K562 (cell line): Measurements from ENCODE around the gene TMPRSS9. TPM values are rescaled to one million over a fixed set of nuclear protein-coding genes. Genes with fewer than 3 reads are reported as not detected.

Experiments used
- ATAC-seq: fragments of 200-7000 bp; cut with Tn5 transposase; 3 replicates; pipeline ENCODE4 v1.9.1; 2020; ENCODE audit warnings: moderate library complexity
- BruUV-seq: library from RNA; stranded (reverse); fragments of 400-500 nt; replicated peaks from 2 replicates; lab custom pipeline; 2021; lab: Mats Ljungman, UMichigan
- CTCF ChIA-PET: fragments of 300-600 bp; formaldehyde crosslinking; extraction: SDS; loops from one replicate; lab custom pipeline; 2021; ENCODE audit warnings: low intra/inter-chr PET ratio; lab: Yijun Ruan, JAX
- POLR2A ChIA-PET: fragments of 300-600, 350-650 bp; sonication (Branson Sonifier 250); formaldehyde crosslinking; extraction: SDS; loops from one replicate; lab custom pipeline; 2021; ENCODE audit warnings: antibody characterized with exemption, inconsistent platforms; lab: Yijun Ruan, JAX
- DNase-seq, 4 experiments: peaks; one replicate each; pipeline versions ENCODE4 v3.0.0 to v3.0.0-alpha.2; 2011 to 2018; ENCODE audit warnings: low spot score in 3 of 4, mixed read lengths in 3 of 4; ENCODE audit errors: extremely low read depth in 1 of 4
- FAIRE-seq: peaks from 2 replicates; lab custom pipeline; 2011; peaks lifted over from hg19 to GRCh38; lab: Jason Lieb, UNC
- H2AFZ ChIP-seq: 2 replicates; pipeline ENCODE4 v1.6.0; 2011; ENCODE audit warnings: low read depth, low read length, control low read depth, inconsistent platforms
- H3K27ac ChIP-seq: fragments of 200-600 bp; 3 replicates; pipeline ENCODE4 v1.8.0; 2011; ENCODE audit warnings: low read depth, mild to moderate bottlenecking, control low read depth, inconsistent platforms, low read length, moderate library complexity, mixed read lengths; ENCODE audit errors: extremely low read depth
- H3K27me3 ChIP-seq, 2 experiments: fragments of 300-600 bp in 1 of 2; 2 replicates in 1 of 2; 3 replicates in 1 of 2; pipeline versions ENCODE4 v1.6.0 to v1.8.0; 2011; ENCODE audit warnings: inconsistent platforms in 2 of 2, low read length in 2 of 2, mild to moderate bottlenecking in 1 of 2, mixed read lengths in 1 of 2, moderate library complexity in 1 of 2; ENCODE audit not compliant: control insufficient read depth in 2 of 2, insufficient read depth in 2 of 2
- H3K36me3 ChIP-seq: fragments of 300-600 bp; 3 replicates; pipeline ENCODE4 v1.8.0; 2011; ENCODE audit warnings: mild to moderate bottlenecking, low read length, inconsistent platforms; ENCODE audit not compliant: control insufficient read depth, insufficient read depth
- H3K4me1 ChIP-seq, 2 experiments: fragments of 200-600 bp in 1 of 2; replicated peaks in 1 of 2; 2 replicates in 1 of 2; 3 replicates in 1 of 2; pipeline versions ENCODE4 v1.5.1 to v1.8.0; 2011; ENCODE audit warnings: inconsistent platforms in 2 of 2, low read length in 2 of 2, mild to moderate bottlenecking in 1 of 2, mixed read lengths in 1 of 2, moderate library complexity in 1 of 2; ENCODE audit not compliant: control insufficient read depth in 2 of 2, insufficient read depth in 2 of 2
- H3K4me2 ChIP-seq: 2 replicates; pipeline ENCODE4 v1.6.1; 2011; ENCODE audit warnings: low read length, control low read depth, inconsistent platforms, mixed read lengths; ENCODE audit not compliant: insufficient read depth
- H3K4me3 ChIP-seq: fragments of 200-600 bp; sonication (generic), shearing (Covaris generic); 2 replicates; pipeline ENCODE4 v1.5.1; 2016; ENCODE audit warnings: control low read depth, inconsistent platforms
- H3K79me2 ChIP-seq: fragments of 200-600 bp; 3 replicates; pipeline ENCODE4 v1.8.0; 2011; ENCODE audit warnings: low read length, inconsistent platforms; ENCODE audit not compliant: control insufficient read depth, insufficient read depth
- H3K9ac ChIP-seq, 2 experiments: 2 replicates each; pipeline versions ENCODE4 v1.6.0 to v1.6.1; 2011; ENCODE audit warnings: low read depth in 2 of 2, low read length in 2 of 2, control low read depth in 1 of 2, inconsistent platforms in 1 of 2, mild to moderate bottlenecking in 1 of 2, mixed read lengths in 1 of 2; ENCODE audit not compliant: insufficient read depth in 1 of 2
- H3K9me1 ChIP-seq: one replicate; pipeline ENCODE4 v1.6.0; 2011; ENCODE audit warnings: inconsistent platforms, mild to moderate bottlenecking, low read length, moderate library complexity; ENCODE audit not compliant: control insufficient read depth, insufficient read depth
- H3K9me3 ChIP-seq: replicated peaks from 2 replicates; pipeline ENCODE4 v1.5.1; 2011; ENCODE audit warnings: low read depth, low read length, inconsistent platforms; ENCODE audit not compliant: control insufficient read depth, insufficient read depth
- H4K20me1 ChIP-seq: replicated peaks from 2 replicates; pipeline ENCODE4 v1.6.1; 2011; ENCODE audit warnings: low read length, inconsistent platforms, mixed read lengths; ENCODE audit not compliant: control insufficient read depth, insufficient read depth
- ATF3 ChIP-seq, 2 experiments: fragments of 450-650 bp in 1 of 2; sonication (generic) in 1 of 2; formaldehyde crosslinking in 1 of 2; IDR thresholded peaks in 1 of 2; conservative IDR thresholded peaks in 1 of 2; 2 replicates each; pipeline versions ENCODE4 v1.6.1 to v1.8.1; 2016 to 2023; ENCODE audit warnings: mild to moderate bottlenecking in 2 of 2, moderate library complexity in 2 of 2, inconsistent platforms in 1 of 2, missing genetic modification reagents in 1 of 2
- CBX5 ChIP-seq: IDR thresholded peaks from 2 replicates; pipeline ENCODE4 v1.6.1; 2014; ENCODE audit warnings: low read depth, borderline replicate concordance
- DDX20 ChIP-seq: fragments of 450-650 bp; IDR thresholded peaks from 2 replicates; pipeline ENCODE4 v1.6.1; 2016; ENCODE audit warnings: missing genetic modification characterization, low read depth, mild to moderate bottlenecking, missing compliant biosample characterization, moderate library complexity
- FOXP4 ChIP-seq: sonication (generic); formaldehyde crosslinking; IDR thresholded peaks from 2 replicates; pipeline ENCODE4 v1.8.0; 2022; ENCODE audit warnings: mild to moderate bottlenecking, missing genetic modification reagents, borderline replicate concordance
- MAFK ChIP-seq: IDR thresholded peaks from 2 replicates; pipeline ENCODE4 v1.6.1; 2011; ENCODE audit warnings: low read length, improper control_type of control experiment
- MTF1 ChIP-seq: fragments of 250-450 bp; sonication (Bioruptor Pico); IDR thresholded peaks from 2 replicates; pipeline ENCODE4 v1.9.0; 2021; ENCODE audit warnings: moderate library complexity, mild to moderate bottlenecking, inconsistent platforms, borderline replicate concordance
- MYC ChIP-seq, 2 experiments: fragments of 250-450 bp in 1 of 2; sonication (Bioruptor Pico) in 1 of 2; IDR thresholded peaks; 2 replicates each; pipeline versions ENCODE4 v1.5.1 to v1.6.1; 2012 to 2021; ENCODE audit warnings: low read depth in 2 of 2, borderline replicate concordance in 1 of 2, improper control_type of control experiment in 1 of 2, low read length in 1 of 2, mild to moderate bottlenecking in 1 of 2, moderate library complexity in 1 of 2
- NONO ChIP-seq, 2 experiments: fragments of 200-400 bp in 1 of 2; fragments of 450-650 bp in 1 of 2; formaldehyde crosslinking in 1 of 2; IDR thresholded peaks; 2 replicates each; pipeline ENCODE4 v1.6.1; 2017; ENCODE audit warnings: low read depth in 2 of 2, mild to moderate bottlenecking in 2 of 2, moderate library complexity in 2 of 2, low read length in 1 of 2
- SIX5 ChIP-seq, 2 experiments: IDR thresholded peaks; 2 replicates each; pipeline ENCODE4 v1.6.1; 2011; ENCODE audit warnings: low read length in 2 of 2, borderline replicate concordance in 1 of 2, low read depth in 1 of 2, mild to moderate bottlenecking in 1 of 2, moderate library complexity in 1 of 2; ENCODE audit not compliant: insufficient read depth in 1 of 2
- ZBTB8A ChIP-seq: fragments of 450-650 bp; IDR thresholded peaks from 2 replicates; pipeline ENCODE4 v1.6.1; 2018; ENCODE audit warnings: mild to moderate bottlenecking, moderate library complexity; ENCODE audit not compliant: partially characterized antibody
- ZKSCAN8 ChIP-seq: fragments of 200-800 bp; sonication (Bioruptor generic); IDR thresholded peaks from 2 replicates; pipeline ENCODE4 v1.6.1; 2016; ENCODE audit warnings: missing genetic modification characterization, missing compliant biosample characterization
- ZMIZ1 ChIP-seq, 2 experiments: fragments of 150-350 bp in 1 of 2; IDR thresholded peaks; 2 replicates each; pipeline ENCODE4 v1.6.1; 2012 to 2016; ENCODE audit warnings: low read depth in 2 of 2, low read length in 2 of 2, mild to moderate bottlenecking in 1 of 2, moderate library complexity in 1 of 2
- ZNF347 ChIP-seq: fragments of 450-650 bp; formaldehyde crosslinking; IDR thresholded peaks from 2 replicates; pipeline ENCODE4 v1.4.0; 2020; ENCODE audit warnings: low read depth, mild to moderate bottlenecking, moderate library complexity
- WGBS: fragments of 100-300 bp; shearing (Covaris generic); methylation state at CpG from one replicate; pipeline ENCODE4 v1.1.6; 2016; ENCODE audit warnings: low coverage, mixed read lengths; ENCODE audit not compliant: insufficient coverage; ENCODE audit errors: missing lambda C conversion rate; 5-methylcytosine and 5-hydroxymethylcytosine counted together
- in situ Hi-C: fragments of 300-500 bp; cut with MboI; formaldehyde crosslinking; loops from 4 replicates; pipeline ENCODE4 v1.15.0; 2018; ENCODE audit warnings: inconsistent platforms, mixed read lengths
- intact Hi-C: fragments of 100-400 bp; cut with micrococcal nuclease; formaldehyde crosslinking; loops from 2 replicates; pipeline ENCODE4 v1.14.2; 2022
- polyA plus RNA-seq, 8 experiments: library from polyadenylated mRNA; depleted of rRNA in 4 of 8; stranded (reverse) in 5 of 8; unstranded in 3 of 8; fragments of >200 nt; fragmentation: Nextera tagmentation in 2 of 8; fragmentation: Illumina TruSeq in 1 of 8; extraction: Ambion mirVana in 2 of 8; extraction: Trizol in 1 of 8; gene quantifications; 2 replicates each; pipeline versions ENCODE4 v1.2.1 to v1.2.3, GENCODE V29; 2011 to 2014; ENCODE audit warnings: inconsistent platforms in 1 of 8, missing spikeins in 1 of 8
- total RNA-seq, 7 experiments: library from RNA; depleted of rRNA in 6 of 7; stranded (reverse); fragments of >200 nt in 6 of 7; fragmentation: Illumina TruSeq in 2 of 7; extraction: Trizol in 2 of 7; gene quantifications; 2 replicates each; pipeline versions ENCODE4 v1.2.1 to v1.2.3, GENCODE V29; 2011 to 2021; ENCODE audit warnings: low replicate concordance in 1 of 7

TMPRSS9 gene
- total and polyA plus RNA-seq, 9 of the 15 experiments (the other 6 are each of a cell fraction or from before 2014, with no cell fraction given): 0.01 to 0.03 TPM; not detected in 7

GRCh38 chr19:2354670-2355069 lies 5.4 kb upstream of the TMPRSS9 start:
- BruUV-seq: no TSS peak
- Histone ChIP-seq H3K36me3 (peaks cover 27% of the 10 kb centered on the region; the same call in 2 of the 3 replicates), H3K4me1 (peaks cover 0 to 37% of the 10 kb centered on the region in 2 experiments; a peak in 3 of 5 replicates), H2AFZ (no peak overlapping the region), H3K9me3 (no peaks in the 10 kb centered on the region; the same call in 1 of the 2 replicates), H3K4me3 (no peak overlapping the region), H3K9me1 (peaks cover 2% of the 10 kb centered on the region), H3K27ac (no peak overlapping the region), H3K9ac (no peak overlapping the region), H3K27me3 (peaks cover 8 to 15% of the 10 kb centered on the region in 2 experiments; a peak in 3 of 5 replicates), H4K20me1 (no peaks in the 10 kb centered on the region), H3K79me2 (no peaks in the 10 kb centered on the region), H3K4me2 (no peak overlapping the region)
- in situ Hi-C loops (no loop called here), intact Hi-C loops (no loop called here)
- no peak for DNase-seq
- no peak for ATAC-seq
- TF ChIP-seq ZBTB8A: no peak
- TF ChIP-seq FOXP4 (CRISPR knock-in tag): no peak
- no peak for TF ChIP-seq MAFK
- TF ChIP-seq DDX20 (tag): no peak
- TF ChIP-seq NONO (IDR thresholded peaks at IDR 0.05; ENCODE audit: low read depth in 2 of 2, low read length in 1 of 2): no peak
- no peak for TF ChIP-seq ATF3 (IDR thresholded peaks at IDR 0.05)
- no peak for TF ChIP-seq ATF3 (CRISPR knock-in tag; conservative IDR thresholded peaks at IDR 0.05)
- TF ChIP-seq MTF1 (CRISPR knock-in tag): no peak
- TF ChIP-seq ZMIZ1 (IDR thresholded peaks at IDR 0.05; ENCODE audit: low read depth in 2 of 2, low read length in 2 of 2): no peak
- TF ChIP-seq ZKSCAN8 (CRISPR knock-in tag): no peak
- TF ChIP-seq SIX5 (IDR thresholded peaks at IDR 0.05; ENCODE audit: borderline replicate concordance in 1 of 2, insufficient read depth in 1 of 2, low read depth in 1 of 2, low read length in 2 of 2): no peak
- no peak for TF ChIP-seq CBX5
- no peak for TF ChIP-seq ZNF347
- TF ChIP-seq MYC (IDR thresholded peaks at IDR 0.05; ENCODE audit: low read depth, low read length): no peak
- no peak for TF ChIP-seq MYC (CRISPR knock-in tag; IDR thresholded peaks at IDR 0.05; ENCODE audit: borderline replicate concordance, low read depth)
- POLR2A ChIA-PET: interaction anchor here (0.6 to 1.4 kb wide), 2 partner anchors 9 to 17 kb away, joined by 3 read pairs; no protein-coding TSS in a partner anchor
- FAIRE-seq: no peak
- WGBS: 84% methylated on average over 13 of the region's 17 CpGs
- CTCF ChIA-PET: no interaction called here
